Neural progenitor cell (in vitro differentiated cells): ENCODE data around the gene LDB3. TPM values are rescaled to one million over a fixed set of nuclear protein-coding genes. Genes with fewer than 3 reads are reported as not detected.

Experiments
- DNase-seq: peaks from one replicate; pipeline ENCODE4 v3.0.0-alpha.2; 2016; ENCODE audit warnings: low spot score
- H2AFZ ChIP-seq: fragments of 200-600 bp; sonication (generic); replicated peaks from 2 replicates; pipeline ENCODE4 v1.6.1; 2016; ENCODE audit warnings: antibody characterized with exemption
- H3F3A ChIP-seq: fragments of 200-600 bp; sonication (generic); 2 replicates; pipeline ENCODE4 v1.6.1; 2016; ENCODE audit warnings: antibody characterized with exemption, low read depth
- H3K27ac ChIP-seq: fragments of 200-600 bp; sonication (generic); 2 replicates; pipeline ENCODE4 v1.5.1; 2016; ENCODE audit warnings: mild to moderate bottlenecking
- H3K27me3 ChIP-seq: fragments of 200-600 bp; sonication (generic); 2 replicates; pipeline ENCODE4 v1.6.1; 2016; ENCODE audit warnings: mild to moderate bottlenecking, moderate library complexity
- H3K36me3 ChIP-seq: fragments of 200-600 bp; sonication (generic); 2 replicates; pipeline ENCODE4 v1.5.1; 2016
- H3K4me1 ChIP-seq: fragments of 200-600 bp; sonication (generic); 2 replicates; pipeline ENCODE4 v1.6.1; 2016; ENCODE audit warnings: mixed run types
- H3K4me2 ChIP-seq: fragments of 200-600 bp; sonication (generic); 2 replicates; pipeline ENCODE4 v1.6.1; 2016
- H3K4me3 ChIP-seq: fragments of 200-600 bp; sonication (generic); 2 replicates; pipeline ENCODE4 v1.5.1; 2016
- H3K79me2 ChIP-seq: fragments of 200-600 bp; sonication (generic); 2 replicates; pipeline ENCODE4 v1.6.1; 2016; ENCODE audit warnings: low read depth
- H3K9ac ChIP-seq: fragments of 200-600 bp; sonication (generic); 2 replicates; pipeline ENCODE4 v1.6.1; 2016
- H3K9me3 ChIP-seq: fragments of 200-600 bp; sonication (generic); 2 replicates; pipeline ENCODE4 v1.5.1; 2016; ENCODE audit warnings: low read depth
- H4K20me1 ChIP-seq: fragments of 200-600 bp; sonication (generic); 2 replicates; pipeline ENCODE4 v1.6.1; 2016; ENCODE audit warnings: low read depth
- H3K27ac Mint-ChIP-seq: 3 replicates; pipeline ENCODE4 v1.8.0; 2021; ENCODE audit warnings: mixed read lengths
- H3K27me3 Mint-ChIP-seq: 2 replicates; pipeline ENCODE4 v1.8.0; 2022; ENCODE audit warnings: low read depth, mild to moderate bottlenecking, inconsistent platforms, moderate library complexity, mixed read lengths; ENCODE audit not compliant: insufficient read depth
- H3K36me3 Mint-ChIP-seq: 3 replicates; pipeline ENCODE4 v1.8.0; 2021; ENCODE audit warnings: mixed read lengths
- H3K4me1 Mint-ChIP-seq: 3 replicates; pipeline ENCODE4 v1.8.0; 2021; ENCODE audit warnings: mixed read lengths
- H3K4me3 Mint-ChIP-seq: 3 replicates; pipeline ENCODE4 v1.8.0; 2021; ENCODE audit warnings: mild to moderate bottlenecking, moderate library complexity, mixed read lengths
- H3K9me3 Mint-ChIP-seq: 3 replicates; pipeline ENCODE4 v1.8.0; 2020; ENCODE audit warnings: mixed read lengths
- EZH2 ChIP-seq: fragments of 200-600 bp; sonication (generic); IDR thresholded peaks from 2 replicates; pipeline ENCODE4 v1.6.1; 2017; ENCODE audit warnings: antibody characterized with exemption, mild to moderate bottlenecking, moderate library complexity
- EZH2phosphoT487 ChIP-seq: fragments of 200-600 bp; sonication (generic); IDR thresholded peaks from 2 replicates; pipeline ENCODE4 v1.6.1; 2017; ENCODE audit warnings: antibody characterized with exemption
- total RNA-seq: library from RNA; depleted of rRNA; stranded (reverse); fragments of >200 nt; gene quantifications from 2 replicates; pipeline ENCODE4 v1.2.3, GENCODE V29; 2015; ENCODE audit warnings: low replicate concordance
- TF ChIP-seq, protein P1 (sequence below): fragments of 200-600 bp; sonication (generic); IDR thresholded peaks from 2 replicates; pipeline ENCODE4 v1.5.1; 2017; ENCODE audit warnings: antibody characterized with exemption, mild to moderate bottlenecking

The LDB3 gene
- total RNA-seq, 1 donor from 2014 or later: not detected

DNA sequence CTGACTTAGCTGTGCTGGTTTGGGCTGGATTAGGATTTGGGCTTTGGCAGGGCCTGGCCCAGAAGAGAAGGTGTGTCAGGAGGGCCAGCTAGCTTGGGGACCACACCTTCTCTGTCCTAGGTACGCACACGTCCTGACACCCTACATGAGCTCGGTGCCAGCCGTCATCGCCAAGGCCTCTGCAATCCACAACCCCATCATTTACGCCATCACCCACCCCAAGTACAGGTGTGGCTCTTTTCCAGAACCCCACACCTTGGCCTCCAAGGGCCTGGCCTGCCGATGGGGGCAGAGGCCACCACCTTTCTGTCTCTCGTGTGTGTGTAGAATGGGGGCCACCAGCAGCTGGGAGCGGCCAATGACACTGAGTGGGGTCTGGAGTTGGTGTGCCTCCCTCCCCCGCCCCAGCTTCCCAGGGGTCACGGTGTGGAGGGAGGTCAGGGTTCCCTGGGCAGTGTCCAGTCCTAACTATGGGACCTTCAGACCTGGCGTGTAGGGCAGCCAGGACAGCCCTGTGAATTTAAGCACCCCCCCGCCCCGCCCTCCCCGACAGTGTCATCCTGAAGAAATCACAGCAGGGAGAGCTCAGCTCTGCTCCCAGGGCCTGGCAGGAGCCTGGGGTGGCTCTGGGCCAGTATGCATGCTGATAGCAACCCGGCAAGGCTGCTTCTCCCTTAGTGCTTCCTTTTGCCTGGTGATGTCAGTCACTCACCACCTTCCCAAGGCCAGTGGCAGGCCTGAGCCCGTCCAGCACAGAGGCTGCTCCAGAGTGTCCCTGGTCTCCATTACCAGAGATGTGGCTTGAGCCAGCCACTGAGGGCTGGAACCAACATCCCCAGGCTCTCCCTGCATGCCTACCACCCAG is 6.9 kb upstream of the LDB3 start:
- Mint-ChIP-seq H3K9me3 (peaks cover 4% of the 10 kb centered on the region), H3K36me3 (no peaks in the 10 kb centered on the region), H3K27ac (peak overlapping the region; percentile 15), H3K4me1 (peaks cover 28% of the 10 kb centered on the region), H3K4me3 (no peak overlapping the region), H3K27me3 (peaks cover 6% of the 10 kb centered on the region)
- Histone ChIP-seq H3K4me2 (no peak overlapping the region), H4K20me1 (no peaks in the 10 kb centered on the region), H3K4me1 (peaks cover 4% of the 10 kb centered on the region), H3K9ac (no peak overlapping the region), H3K79me2 (no peaks in the 10 kb centered on the region), H3K4me3 (no peak overlapping the region), H3K27me3 (no peaks in the 10 kb centered on the region), H3K36me3 (no peaks in the 10 kb centered on the region), H3F3A (no peaks in the 10 kb centered on the region), H2AFZ (no peak overlapping the region), H3K27ac (no peak overlapping the region), H3K9me3 (no peaks in the 10 kb centered on the region)
- no peak for DNase-seq
- TF ChIP-seq, protein P1, sequence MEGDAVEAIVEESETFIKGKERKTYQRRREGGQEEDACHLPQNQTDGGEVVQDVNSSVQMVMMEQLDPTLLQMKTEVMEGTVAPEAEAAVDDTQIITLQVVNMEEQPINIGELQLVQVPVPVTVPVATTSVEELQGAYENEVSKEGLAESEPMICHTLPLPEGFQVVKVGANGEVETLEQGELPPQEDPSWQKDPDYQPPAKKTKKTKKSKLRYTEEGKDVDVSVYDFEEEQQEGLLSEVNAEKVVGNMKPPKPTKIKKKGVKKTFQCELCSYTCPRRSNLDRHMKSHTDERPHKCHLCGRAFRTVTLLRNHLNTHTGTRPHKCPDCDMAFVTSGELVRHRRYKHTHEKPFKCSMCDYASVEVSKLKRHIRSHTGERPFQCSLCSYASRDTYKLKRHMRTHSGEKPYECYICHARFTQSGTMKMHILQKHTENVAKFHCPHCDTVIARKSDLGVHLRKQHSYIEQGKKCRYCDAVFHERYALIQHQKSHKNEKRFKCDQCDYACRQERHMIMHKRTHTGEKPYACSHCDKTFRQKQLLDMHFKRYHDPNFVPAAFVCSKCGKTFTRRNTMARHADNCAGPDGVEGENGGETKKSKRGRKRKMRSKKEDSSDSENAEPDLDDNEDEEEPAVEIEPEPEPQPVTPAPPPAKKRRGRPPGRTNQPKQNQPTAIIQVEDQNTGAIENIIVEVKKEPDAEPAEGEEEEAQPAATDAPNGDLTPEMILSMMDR: no peak
- no peak for TF ChIP-seq EZH2
- TF ChIP-seq EZH2phosphoT487: no peak

DNA sequence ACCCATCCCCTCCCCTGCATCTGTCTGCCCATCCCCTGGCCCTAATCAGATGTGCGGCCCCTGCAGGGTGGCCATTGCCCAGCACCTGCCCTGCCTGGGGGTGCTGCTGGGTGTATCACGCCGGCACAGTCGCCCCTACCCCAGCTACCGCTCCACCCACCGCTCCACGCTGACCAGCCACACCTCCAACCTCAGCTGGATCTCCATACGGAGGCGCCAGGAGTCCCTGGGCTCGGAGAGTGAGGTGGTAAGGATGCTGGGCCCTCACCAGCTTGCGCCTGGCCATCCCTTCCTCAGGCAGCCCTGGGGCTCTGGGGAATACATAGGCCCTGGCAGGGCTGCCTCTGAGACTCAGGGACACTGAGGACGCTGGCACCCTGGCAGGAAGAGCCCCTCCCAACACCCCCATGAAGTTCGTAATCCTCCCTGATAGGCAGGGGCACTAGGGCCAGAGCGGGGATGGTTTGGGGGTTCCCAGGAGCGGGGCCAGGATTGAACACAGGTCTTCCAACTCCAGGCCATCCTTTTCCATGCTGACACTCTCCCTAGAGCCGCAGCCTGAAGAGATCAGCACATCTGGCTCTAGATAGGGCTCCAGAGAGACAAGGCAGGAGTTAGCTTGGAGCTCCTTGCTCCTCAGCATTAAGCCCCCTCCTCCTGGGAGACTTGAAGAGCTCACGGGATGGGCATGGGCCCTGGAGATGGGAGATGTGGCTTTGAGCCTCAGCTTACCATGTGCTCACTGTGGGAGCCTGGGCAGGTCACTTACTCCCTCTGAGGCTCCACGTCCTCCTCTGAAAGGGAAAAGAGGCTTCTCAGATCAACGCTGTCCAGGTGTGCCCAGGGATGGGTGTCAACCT is 5.9 kb upstream of the LDB3 start:
- no peaks in the 10 kb centered on the region for H4K20me1 ChIP-seq
- Mint-ChIP-seq H3K27me3 (peaks cover 9% of the 10 kb centered on the region), H3K36me3 (no peaks in the 10 kb centered on the region), H3K27ac (peak overlapping the region; percentile 15), H3K4me3 (no peak overlapping the region), H3K9me3 (no peaks in the 10 kb centered on the region), H3K4me1 (peaks cover 24% of the 10 kb centered on the region)
- no peaks in the 10 kb centered on the region for H3F3A ChIP-seq
- H3K79me2 ChIP-seq: no peaks in the 10 kb centered on the region
- no peaks in the 10 kb centered on the region for H3K9me3 ChIP-seq
- no peak for DNase-seq
- H3K9ac ChIP-seq: no peak overlapping the region
- TF ChIP-seq EZH2phosphoT487 (no peak), EZH2 (no peak)
- TF ChIP-seq, protein P1: no peak
- no peaks in the 10 kb centered on the region for H3K36me3 ChIP-seq
- H2AFZ ChIP-seq: no peak overlapping the region
- H3K27ac ChIP-seq: no peak overlapping the region
- peaks cover 4% of the 10 kb centered on the region for H3K4me1 ChIP-seq
- H3K27me3 ChIP-seq: no peaks in the 10 kb centered on the region
- H3K4me3 ChIP-seq: no peak overlapping the region
- H3K4me2 ChIP-seq: no peak overlapping the region

DNA sequence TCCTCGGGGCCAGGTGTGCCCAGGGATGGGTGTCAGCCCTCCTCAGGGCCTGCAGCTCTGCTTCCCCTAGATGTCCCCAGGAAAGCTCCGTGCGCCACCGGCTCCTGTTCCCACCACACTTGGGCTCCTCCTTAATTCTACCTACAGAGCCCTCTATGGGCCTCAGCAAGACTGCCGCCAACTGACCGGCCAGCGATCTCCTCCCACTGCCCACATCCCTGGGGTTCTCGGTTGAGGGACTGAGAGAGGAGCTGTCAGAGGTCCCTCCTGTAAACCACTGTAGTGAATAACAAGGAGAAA is 5.3 kb upstream of the LDB3 start:
- Histone ChIP-seq H3K27ac (no peak overlapping the region), H4K20me1 (no peaks in the 10 kb centered on the region), H2AFZ (no peak overlapping the region), H3F3A (no peaks in the 10 kb centered on the region), H3K9ac (no peak overlapping the region), H3K27me3 (no peaks in the 10 kb centered on the region), H3K4me2 (no peak overlapping the region), H3K36me3 (no peaks in the 10 kb centered on the region), H3K79me2 (no peaks in the 10 kb centered on the region), H3K4me1 (peaks cover 4% of the 10 kb centered on the region), H3K9me3 (no peaks in the 10 kb centered on the region), H3K4me3 (no peak overlapping the region)
- Mint-ChIP-seq H3K4me1 (peaks cover 25% of the 10 kb centered on the region), H3K27ac (no peak overlapping the region), H3K27me3 (peaks cover 9% of the 10 kb centered on the region), H3K4me3 (no peak overlapping the region), H3K9me3 (no peaks in the 10 kb centered on the region), H3K36me3 (no peaks in the 10 kb centered on the region)
- DNase-seq: no peak
- TF ChIP-seq EZH2: no peak
- no peak for TF ChIP-seq EZH2phosphoT487
- TF ChIP-seq, protein P1: no peak
